GM21447 (cell line): ENCODE measurements around the gene MTHFS.
"Not testable (repeated sequence)": the region's sequence is repeated elsewhere in the genome, so short reads cannot be mapped to it uniquely, and the experiment has no call there.

Experiments used
- ATAC-seq: cut with Tn5 transposase; IDR thresholded peaks from one replicate; pipeline ENCODE4 v1.9.1; 2021; ENCODE audit not compliant: unreplicated experiment

Gene MTHFS

GRCh38 chr15:79916502-79917132 is 19.8 kb upstream of the MTHFS start:
- ATAC-seq = no peak

GRCh38 chr15:79915776-79916501 is 19.1 kb upstream of the MTHFS start:
- ATAC-seq = not testable (repeated sequence)

- no peak for ATAC-seq
Measured at GRCh38 chr15:79914728-79915127, 17.9 kb upstream of the MTHFS start.

DNA sequence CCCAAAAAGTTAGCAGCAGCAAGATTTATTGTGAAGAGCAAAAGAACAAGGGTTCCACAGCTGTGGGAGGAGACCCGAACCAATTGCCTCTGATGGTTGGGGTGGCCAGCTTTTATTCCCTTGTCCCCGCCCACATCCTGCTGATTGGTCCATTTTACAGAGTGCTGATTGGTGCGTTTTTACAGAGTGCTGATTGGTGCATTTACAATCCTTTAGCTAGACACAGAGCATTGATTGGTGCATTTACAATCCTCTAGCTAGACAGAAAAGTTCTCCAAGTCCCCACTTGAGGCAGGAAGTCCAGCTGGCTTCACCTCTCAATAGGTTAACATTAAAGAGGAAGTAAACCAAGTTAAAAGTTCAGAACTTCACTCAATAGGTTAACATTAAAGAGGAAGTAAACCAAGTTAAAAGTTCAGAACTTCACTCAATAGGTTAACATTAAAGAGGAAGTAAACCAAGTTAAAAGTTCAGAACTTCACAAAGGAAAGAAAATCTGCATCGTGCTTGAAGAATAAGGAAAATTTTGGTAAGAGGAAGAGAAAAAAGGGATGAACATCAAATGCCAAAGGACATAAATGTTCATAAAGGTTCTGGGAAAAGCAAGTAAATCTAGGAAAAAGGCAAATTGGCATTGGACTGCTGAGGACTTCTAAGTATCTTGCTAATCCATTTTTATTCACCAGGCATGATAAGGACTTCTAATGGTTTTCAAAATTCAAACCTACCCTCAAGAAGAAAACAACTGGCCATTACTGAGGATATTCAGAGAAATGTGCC is 12.9 kb upstream of the MTHFS start:
- ATAC-seq = peak; percentile 84

DNA sequence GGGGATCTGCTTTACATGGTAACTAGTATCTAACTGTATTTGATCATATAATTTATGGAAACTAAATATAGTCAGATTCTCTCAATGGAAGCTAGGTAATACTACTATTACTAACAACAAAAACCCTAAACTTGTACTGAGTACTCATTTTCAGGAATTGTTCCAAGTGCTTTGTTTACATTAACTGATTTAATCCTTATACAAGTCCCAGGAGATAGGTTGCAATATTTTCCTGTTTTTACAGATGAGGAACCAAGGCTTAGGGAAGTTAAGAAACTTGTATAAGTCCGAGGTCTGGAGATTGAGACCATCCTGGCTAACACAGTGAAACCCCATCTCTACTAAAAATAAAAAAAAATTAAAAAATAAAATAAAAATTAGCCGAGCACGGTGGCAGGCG is 7.5 kb upstream of the MTHFS start:
- no peak for ATAC-seq

DNA sequence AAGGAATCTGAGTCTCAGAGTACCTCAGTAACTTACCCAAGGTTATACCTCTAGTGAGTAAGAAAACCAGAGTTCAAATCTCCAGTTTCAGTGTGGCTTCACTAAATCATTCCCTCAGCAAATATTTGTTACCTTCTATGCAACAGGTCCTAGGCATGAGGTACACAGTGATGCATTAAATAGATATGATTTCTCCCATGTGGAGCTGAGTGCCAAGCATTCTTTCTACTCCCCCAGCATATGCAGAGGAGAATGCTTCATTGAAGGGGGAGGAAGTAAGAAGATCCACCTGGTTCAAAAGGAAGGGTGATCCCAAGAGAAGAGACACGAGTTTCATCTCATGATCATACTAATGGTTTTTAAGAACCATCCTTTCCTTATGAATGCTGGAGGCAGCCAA is 6.8 kb upstream of the MTHFS start:
- ATAC-seq = no peak

GRCh38 chr15:79903144-79903543 is 6.3 kb upstream of the MTHFS start:
- no peak for ATAC-seq

- ATAC-seq = peak; percentile 43
Measured at GRCh38 chr15:79901958-79902357, 5.1 kb upstream of the MTHFS start.

DNA sequence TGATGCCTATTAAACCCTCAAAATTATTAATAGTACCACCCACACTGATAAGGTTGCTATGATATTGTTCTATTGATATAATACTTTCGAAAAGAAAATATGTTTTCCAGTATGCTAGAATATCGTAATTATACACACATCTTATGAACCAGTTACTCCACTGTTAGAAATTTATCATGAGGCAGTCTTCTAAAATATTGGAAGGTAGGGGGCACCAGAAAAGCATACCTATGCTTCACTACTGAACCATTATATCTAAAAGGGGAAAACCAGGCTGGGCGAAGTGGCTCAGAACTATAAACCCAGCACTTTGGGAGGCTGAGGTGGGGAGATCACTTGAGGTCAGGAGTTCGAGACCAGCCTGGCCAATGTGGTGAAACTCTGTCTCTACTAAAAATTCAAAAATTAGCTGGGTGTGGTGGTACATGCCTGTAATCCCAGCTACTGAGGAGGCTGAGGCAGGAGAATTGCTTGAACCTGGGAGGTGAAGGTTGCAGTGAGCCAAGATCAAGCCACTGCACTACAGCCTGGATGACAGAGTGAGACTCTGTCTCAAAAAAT is 4.1 kb upstream of the MTHFS start:
- not testable (repeated sequence) for ATAC-seq

- ATAC-seq = no peak
Measured at GRCh38 chr15:79900087-79900486, 3.3 kb upstream of the MTHFS start.

- ATAC-seq = not testable (repeated sequence)
Measured at GRCh38 chr15:79898786-79899185, 2.0 kb upstream of the MTHFS start.

GRCh38 chr15:79898369-79898768 is 1.6 kb upstream of the MTHFS start:
- no peak for ATAC-seq

DNA sequence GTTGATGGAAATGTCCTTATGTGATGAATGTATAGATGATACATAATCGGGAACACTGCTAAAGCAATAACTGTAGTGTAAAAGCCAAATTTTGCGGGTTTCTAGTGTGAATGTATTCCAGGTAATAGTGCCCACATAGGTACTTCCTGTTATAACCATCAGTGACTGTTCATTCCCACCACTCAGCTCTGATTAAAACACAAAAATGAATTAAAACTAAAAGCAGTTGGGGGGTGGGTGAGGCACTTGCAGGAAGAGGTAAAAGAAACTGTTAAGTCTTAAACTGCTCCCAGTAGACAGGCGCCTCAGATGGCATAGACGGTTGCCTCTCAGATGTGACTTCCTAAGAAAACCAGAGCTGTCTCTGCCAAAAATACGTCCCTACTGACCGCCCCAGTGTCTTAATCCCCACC is 893 bp upstream of the MTHFS start:
- no peak for ATAC-seq

GRCh38 chr15:79897380-79897678 is 515 bp upstream of the MTHFS start:
- ATAC-seq = peak; percentile 11

GRCh38 chr15:79896131-79896633 is 632 bp downstream of the MTHFS start:
- peak; percentile 38 for ATAC-seq

DNA sequence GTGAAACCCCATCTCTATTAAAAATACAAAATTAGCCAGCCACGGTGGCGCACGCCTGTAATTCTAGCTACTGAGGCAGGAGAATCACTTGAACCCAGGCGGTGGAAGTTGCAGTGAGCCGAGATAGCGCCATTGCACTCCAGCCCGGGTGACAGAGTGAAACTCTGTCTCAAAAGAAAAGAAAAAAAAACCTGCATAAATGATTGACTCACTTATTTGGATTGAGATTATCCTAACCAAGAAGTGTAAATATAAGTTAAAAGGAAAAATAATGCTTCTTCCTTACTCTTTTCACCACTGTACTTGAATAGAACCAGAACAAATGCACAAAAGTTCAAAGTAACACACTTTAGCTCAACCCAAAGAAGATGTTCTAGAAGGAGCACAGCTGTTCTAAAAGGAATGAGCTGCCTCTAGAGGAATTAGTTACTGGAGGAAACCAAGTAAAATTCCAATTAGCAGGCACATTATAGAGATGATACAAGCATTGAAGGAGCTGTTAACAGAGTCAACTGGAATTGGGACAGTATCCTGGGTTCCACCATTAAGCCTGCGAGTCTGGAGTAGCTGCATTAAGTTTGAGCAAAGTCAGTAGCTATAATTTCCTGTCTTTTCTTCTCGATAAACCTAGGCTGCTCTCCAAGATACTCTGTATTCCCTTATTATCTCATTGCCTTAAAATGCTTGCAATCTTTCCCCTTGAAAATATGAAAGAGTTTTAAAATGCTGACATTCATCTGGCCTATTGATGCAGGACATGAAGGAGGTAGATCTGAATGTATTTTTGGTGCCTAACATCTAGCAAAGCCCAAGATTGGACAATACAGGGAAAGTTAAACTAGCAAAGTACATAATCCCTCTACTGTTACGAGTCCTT is 9.5 kb downstream of the MTHFS start:
- no peak for ATAC-seq

DNA sequence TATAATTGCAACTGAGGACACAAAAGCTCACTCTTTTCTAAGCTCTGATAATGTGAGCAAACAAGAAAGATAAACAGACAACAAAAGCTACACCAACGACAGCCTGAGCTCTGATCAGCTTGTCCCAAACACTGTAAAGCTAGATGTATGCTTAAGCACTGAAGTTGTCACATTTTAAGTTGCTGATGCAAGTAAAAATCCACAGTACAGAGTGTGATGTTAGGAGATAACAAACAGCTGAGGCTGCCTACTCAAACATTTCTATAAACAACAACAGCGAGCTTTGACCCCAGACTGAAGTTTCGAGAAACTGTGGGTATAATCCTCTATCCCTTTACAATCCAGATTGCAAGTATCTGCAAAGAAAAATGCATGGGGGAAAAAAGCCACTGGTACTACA is 10.7 kb downstream of the MTHFS start:
- no peak for ATAC-seq

- ATAC-seq = no peak
Measured at GRCh38 chr15:79884204-79884596, 12.6 kb downstream of the MTHFS start.

- ATAC-seq = no peak
Measured at GRCh38 chr15:79883579-79884203, 13.1 kb downstream of the MTHFS start.

DNA sequence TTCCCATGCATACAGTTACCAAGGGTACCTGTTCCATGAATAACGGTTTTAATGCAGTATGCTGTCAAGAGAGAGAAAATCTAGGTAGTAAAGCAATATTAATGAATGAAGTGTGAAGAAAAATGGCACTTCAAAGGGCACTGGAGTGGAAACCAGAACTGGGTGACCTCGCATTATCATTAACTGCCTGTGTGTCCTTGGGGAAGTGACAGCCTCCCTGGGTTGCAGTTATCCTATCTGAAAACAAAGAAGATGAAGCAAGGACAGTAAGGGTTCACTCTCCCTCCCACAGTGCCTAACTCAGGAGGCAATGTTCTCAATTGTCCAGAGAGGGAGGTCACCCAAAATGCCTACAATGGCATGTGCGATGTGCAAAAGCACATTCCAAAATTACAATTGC is 15.1 kb downstream of the MTHFS start:
- no peak for ATAC-seq
